Activated CD4-positive, alpha-beta T cell treated with anti-CD3 and anti-CD28 coated beads, Interleukin-2, amount 50 U/mL, for 48 hours (primary cell): ENCODE measurements around the gene PMIS2.
"Not testable (repeated sequence)": the region's sequence is repeated elsewhere in the genome, so short reads cannot be mapped to it uniquely, and the experiment has no call there.

Experiments
- DNase-seq, 2 experiments: peaks; one replicate each; pipeline ENCODE4 v3.0.0-alpha.2; 2020

Gene PMIS2

DNA sequence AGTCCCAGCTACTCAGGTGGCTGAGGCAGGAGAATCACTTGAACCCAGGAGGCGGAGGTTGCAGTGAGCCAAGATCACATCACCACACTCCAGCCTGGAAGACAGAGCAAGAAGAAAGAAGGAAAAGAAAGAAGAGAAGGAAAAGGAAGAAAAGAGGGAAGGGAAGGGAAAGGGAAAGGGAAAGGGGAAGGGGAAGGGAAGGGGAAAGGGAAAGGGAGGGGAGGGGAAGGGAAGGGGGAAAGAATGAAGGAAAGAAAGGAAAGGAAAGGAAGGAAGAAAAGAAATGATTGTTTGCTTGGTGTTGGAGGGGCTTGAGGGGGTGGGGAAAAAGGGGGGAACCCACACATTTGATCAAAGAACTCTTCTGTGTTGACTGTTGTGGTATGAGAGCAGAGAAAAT, 10.0 kb downstream of the PMIS2 start:
- no peak for DNase-seq

DNA sequence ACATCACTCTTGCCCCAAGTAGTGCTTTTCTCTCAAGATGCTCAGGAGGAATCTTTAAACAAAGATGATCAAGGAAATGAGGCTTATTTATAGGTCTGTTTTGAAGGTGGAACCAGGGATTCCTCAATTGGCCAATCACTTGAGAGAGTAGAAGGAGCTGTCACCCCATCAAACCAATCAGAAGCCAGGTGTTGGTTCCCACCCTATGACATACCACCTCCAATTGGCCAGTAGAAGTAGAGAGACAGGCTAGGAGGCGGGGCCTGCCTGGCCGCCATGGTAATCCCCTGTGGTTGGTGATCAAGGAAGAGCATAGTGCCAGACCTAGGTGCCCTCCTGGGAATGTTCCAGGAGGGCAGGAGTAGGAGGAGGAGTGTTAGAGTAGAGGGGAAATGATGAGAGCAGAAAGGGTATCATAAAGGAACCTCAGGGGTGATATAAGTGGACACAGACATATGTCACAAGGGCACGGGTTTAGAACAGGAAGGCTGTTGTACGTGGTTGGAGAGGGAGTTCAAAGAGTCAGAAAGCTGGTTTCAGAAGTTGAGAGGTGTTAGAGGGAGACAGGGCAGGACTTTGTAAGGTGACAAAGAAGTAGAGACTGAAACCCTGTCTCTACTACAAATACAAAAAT, 10.5 kb downstream of the PMIS2 start:
- peak; percentile 22 to 23 for DNase-seq

DNA sequence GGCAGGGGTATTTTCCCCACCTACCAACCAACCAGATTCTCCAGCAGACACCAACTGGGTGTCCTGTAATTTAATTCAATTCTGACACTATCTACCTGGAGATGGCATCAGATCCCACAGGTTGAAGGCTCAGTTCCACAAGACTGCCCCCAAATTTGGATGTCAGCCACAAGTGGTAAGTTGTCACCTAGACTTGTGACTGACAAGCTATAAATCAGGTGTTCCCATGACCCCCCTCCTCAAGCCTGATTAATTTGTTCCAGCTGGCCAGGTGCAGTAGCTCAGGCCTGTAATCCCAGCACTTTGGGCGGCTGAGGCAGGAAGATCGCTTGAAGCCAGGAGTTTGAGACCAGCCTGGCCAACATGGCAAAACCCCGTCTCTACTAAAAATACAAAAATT, 16.0 kb downstream of the PMIS2 start:
- DNase-seq: no peak

DNA sequence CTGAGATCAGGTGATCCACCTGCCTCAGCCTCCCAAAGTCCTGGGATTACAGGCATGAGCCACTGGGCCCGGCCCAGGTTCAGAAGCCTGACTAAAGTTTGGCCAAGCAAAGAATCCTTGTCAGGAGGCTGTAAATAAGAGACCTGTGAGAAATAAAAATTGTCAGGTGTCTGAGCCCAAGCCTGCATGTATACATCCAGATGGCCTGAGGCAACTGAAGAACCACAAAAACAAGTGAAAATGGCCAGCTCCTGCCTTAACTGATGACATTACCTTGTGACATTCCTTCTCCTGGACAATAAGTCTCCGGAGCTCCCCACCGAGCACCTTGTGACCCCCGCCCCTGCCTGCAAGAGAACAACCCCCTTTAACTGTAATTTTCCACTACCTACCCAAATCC, 18.5 kb downstream of the PMIS2 start:
- DNase-seq: not testable (repeated sequence)

DNA sequence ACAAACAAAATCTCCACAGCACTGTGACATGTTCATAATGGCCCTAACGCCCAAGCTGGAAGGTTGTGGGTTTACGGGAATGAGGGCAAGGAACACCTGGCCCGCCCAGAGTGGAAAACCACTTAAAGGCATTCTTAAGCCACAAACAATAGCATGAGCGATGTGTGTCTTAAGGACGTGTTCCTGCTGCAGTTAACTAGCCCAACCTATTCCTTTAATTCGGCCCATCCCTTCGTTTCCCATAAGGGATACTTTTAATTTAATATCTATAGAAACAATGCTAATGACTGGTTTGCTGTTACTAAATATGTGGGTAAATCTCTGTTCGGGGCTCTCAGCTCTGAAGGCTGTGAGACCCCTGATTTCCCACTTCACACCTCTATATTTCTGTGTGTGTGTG, 21.2 kb downstream of the PMIS2 start:
- DNase-seq: not testable (repeated sequence)

DNA sequence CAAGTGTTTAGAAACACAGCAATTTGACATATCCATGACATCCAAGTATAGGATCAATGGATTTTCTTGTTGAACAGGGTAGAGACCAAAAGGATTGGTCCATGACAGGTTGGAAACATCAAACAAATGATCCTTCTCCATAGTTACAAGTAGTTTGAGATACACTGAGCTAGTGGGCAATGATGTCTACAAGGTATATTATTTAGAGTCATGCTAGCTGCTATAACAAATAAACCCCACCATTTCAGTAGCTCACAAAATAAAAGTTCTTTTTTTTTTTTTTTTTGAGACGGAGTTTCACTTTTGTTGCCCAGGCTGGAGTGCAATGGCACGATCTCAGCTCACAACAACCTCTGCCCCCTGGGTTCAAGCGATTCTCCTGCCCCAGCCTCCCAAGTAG, 21.7 kb downstream of the PMIS2 start:
- no peak for DNase-seq

DNA sequence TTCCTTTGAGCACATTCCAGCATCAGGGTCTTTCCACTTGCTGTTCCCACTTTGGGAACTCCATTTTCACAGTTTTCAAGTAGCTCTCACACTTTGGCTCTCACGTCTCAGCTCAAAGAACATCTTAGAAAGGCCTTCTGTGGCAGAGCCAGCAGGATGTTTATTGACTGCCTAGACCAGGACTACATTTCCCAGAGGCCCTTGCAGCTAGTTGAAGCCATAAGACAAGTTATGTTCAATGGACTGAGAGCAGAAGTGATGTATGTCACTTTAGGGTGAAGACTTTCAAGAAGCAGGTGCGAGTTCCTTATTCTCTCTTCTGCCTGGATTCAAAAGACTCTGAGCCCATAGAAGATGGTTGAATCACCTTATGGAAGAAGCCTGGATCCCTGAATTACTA, 22.3 kb downstream of the PMIS2 start:
- no peak for DNase-seq

DNA sequence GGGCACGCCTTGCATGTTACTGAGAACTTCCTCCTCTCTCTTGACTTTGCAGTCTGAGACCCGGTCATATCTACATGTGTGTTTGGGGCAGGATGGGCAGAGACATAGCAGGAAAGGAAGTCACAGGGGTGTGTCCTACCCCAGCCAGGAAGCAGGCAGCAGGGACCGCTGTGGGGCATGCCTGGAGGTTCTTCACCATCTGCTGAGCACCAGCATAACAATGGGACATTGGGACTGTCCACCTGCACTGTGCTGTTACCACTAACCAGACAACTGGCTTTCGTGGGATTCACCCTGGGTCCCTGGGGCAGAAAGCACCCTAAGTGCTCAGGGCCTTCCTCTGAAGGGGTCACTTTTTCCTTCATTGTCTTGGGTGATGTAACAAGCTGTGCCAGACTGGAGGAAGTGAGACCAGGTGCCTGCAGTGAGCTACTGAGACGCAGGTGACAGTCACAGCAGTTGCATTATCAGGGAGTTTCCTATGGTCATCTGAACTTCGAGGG, 23.9 kb downstream of the PMIS2 start:
- DNase-seq: peak; percentile 24 to 30

DNA sequence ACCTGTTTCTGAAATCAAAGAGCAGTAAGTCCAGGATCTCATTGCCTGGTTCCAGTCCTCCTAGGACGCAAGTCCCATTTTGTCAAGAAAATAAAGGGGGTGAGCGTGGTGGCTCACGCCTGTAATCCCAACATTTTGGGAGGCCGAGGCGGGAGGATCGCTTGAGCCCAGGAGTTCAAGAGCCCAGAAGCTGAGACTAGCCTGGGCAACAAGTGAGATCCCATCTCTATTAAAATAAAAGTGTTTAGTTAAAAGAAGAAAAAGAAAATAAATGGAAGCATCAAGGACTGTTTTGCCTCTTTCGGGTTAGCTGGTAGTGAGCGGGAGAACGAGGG, 26.2 kb downstream of the PMIS2 start:
- DNase-seq: no peak

DNA sequence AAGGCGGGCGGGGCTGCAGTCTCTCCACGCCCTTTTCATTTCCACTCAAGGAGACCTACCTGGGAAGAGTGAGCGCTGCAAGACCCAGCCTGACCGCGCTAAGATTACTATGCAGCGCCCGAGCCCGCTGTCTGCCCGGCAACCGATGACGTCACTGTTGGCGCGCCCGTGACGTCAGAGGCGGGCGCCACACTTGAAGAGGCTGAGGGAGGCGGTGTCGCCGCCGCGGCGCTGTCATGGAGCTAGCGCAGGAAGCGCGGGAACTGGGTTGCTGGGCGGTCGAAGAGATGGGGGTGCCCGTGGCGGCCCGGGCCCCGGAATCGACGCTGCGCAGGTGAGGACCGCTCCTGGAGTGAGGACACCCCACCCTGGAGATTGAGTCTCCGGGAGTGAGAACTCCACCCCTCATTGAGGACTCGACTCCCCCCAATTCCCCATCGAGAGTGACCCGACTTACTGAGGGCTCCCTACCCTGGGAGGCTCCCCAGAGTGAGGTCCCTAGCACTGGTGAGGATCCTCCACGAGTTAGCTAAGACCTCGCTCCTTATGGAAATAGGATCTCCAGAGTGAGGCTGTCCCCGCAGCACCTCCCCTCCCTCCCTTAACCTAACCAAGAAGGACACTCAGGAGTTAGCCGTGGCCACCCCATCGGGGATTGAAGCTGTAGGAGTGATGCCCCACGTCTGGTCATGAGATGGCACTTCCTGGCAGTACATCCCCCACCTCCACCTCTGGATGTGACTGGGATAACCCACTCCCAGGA, 26.8 kb downstream of the PMIS2 start, which contains the start of gene HAUS5:
TSS of gene HAUS5 (plus strand) at position 177 of the 763 bp plus-strand sequence. CDS start at position 237, 60 bp downstream.
- peak; percentile 95 for DNase-seq

DNA sequence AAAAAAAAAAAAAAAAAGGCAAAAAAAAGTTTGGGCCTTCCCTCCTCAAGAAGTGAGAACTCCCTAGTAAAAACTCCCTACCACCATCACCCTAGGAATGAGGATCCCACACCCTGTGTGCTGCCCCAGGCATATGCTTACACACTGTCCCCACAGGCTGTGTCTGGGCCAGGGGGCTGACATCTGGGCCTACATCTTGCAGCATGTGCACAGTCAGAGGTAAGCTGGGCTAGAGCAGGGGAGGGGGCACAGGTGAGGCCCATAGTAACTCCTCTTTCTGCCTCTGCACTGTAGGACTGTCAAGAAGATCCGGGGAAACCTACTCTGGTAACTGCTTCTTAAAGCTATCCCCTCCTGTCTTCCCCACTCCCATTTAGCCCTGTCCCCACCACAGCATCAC, 27.6 kb downstream of the PMIS2 start:
- DNase-seq: no peak

DNA sequence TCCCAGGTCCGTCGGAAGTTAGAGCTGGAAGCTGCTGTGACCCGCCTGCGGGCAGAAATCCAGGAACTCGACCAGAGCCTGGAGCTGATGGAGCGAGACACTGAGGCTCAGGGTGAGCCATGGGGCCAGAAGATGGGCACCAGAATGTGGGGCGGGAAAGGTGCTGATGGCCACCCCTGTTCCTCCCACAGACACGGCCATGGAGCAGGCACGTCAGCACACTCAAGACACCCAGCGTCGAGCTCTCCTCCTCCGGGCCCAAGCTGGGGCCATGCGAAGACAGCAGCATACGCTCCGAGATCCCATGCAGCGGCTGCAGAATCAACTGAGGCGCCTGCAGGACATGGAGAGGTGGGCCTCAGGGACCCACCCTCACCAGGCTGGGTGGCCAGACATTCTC, 29.1 kb downstream of the PMIS2 start:
- DNase-seq: no peak

DNA sequence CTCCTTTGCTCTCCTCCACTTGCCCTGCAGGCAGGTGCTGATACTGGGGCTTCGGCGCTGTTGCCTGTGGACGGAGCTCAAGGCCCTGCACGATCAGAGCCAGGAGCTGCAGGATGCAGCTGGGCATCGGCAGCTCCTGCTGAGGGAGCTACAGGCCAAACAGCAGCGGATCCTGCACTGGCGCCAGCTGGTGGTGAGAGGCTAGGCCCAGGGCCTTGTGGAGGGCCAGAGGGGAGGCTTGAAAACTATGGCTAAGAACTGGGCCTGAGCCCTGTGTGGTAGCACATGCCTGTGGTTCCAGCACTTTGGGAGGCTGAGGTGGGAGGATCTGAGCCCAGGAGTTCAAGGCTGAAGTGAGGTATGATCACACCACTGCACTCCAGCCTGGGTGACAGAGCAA, 32.9 kb downstream of the PMIS2 start:
- DNase-seq: no peak

DNA sequence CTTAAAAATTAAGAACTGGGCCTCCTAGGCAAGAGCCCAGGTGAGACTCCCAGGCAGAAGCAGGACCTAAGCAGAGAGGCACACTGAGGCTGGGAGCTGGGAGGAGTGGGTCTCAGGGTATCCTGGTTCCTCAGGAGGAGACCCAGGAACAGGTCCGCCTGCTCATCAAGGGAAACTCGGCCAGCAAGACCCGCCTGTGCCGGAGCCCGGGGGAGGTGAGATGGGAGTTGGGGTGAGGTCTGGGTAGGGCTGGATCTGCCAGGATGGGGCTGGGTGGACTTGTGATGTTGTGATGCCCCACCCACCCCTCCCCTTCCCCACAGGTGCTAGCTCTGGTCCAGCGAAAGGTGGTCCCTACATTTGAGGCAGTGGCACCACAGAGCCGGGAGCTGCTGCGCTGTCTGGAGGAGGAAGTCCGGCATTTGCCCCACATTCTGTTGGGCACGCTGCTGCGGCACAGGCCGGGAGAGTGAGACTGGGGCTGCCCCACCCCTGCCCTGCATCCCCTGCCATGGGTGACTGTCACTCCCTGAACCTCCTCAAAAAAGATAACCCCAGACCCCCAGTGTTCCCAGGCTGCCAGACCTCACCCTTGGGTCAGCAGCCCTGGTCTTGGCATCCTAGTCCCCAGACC, 33.4 kb downstream of the PMIS2 start:
- DNase-seq: no peak

DNA sequence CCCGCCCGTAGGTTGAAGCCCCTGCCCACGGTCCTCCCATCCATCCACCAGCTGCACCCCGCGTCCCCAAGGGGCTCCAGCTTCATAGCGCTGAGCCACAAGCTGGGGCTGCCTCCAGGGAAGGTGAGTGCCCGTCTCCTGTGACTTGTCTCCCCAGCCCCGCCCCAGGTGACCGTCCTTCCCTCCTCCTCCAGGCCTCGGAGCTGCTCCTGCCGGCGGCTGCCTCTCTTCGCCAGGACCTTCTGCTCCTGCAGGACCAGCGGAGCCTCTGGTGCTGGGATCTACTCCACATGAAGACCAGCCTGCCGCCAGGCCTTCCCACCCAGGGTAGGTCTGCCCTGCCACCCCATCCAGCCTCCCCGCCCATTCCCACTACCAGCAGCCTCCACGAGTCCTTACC, 34.0 kb downstream of the PMIS2 start:
- DNase-seq: no peak

DNA sequence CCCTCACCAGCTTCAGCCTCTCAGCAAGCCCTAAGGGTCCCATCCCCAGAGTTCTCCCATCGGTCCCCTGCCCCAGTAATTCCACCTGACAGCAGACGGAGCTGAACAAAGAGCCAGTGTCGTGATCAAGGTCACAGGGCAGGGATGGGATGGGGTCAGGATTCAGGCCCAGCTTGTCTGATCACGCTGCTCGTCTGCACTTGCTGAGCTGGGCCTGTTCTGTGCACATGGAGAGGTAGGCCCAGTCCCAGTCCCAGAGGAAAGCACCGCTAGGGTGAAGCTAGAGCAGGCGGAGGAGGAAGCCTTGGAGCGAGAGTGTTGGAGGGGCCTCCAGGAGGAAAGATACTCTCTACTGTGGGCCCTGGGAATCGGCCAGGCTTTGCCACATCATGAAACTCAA, 35.7 kb downstream of the PMIS2 start:
- no peak for DNase-seq

DNA sequence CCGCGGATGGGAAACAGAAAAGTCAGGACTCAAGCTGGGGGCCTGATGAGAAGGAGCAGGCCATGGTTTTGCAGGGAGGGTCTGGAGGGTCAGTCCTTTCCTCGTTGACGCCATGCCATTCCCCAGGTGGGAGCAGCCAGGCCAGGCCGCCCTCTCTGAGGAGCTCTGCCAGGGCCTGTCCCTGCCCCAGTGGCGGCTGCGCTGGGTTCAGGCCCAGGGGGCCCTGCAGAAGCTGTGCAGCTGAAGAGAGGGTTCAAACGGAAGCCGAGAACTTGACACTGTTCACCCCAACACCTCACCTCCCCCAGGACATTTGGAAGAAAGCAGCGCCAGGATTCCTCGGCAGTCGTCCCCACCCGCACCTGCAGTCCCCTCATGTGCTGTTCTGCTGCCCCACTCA, 36.8 kb downstream of the PMIS2 start:
- no peak for DNase-seq

DNA sequence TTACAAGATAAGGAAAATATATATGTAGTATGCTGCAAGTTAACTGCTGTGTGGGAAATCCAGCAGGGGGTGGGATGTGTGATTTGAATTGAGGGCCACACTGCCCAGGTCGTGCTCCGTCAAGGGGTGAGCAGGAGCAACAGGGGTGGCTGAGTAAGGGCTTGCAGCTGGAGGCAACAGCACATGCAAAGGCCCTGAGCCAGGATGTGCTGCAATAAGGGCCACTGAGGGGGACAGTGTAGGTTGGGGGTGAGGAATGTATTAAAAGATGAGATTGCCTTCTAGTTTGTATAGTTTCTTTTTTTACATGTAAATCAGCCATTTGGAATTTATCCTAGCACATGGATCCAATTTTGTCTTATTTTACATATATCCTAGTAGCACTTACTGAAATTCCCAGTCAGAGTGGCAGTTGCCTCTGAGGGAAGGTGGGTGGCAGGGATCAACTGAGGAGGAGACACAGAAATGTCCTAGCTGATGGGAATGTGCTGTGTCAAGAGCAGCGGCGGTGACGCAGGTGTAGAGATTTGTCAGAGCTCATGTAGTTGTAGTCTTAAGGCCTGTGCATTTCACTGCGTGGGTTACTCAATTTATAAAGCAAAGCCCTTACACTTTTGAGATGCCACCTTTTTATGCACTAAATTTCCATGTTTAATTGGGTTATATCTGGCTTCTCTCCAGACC, 37.5 kb downstream of the PMIS2 start:
- DNase-seq: no peak

DNA sequence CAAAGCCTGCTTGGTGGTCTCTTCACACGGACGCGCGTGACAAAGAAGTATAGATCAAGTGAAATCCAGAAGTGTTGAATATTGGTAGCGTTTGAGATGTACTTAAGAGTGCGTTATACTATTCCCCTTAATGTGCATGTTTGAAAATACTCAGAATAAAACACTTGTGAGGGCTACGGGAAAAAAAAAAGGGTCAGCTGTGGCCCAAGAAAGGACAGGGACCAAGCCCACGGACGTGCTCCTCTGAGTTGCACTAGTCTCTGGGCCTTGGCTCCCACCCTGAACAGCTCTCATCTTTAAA, 42.2 kb downstream of the PMIS2 start:
- DNase-seq: no peak

DNA sequence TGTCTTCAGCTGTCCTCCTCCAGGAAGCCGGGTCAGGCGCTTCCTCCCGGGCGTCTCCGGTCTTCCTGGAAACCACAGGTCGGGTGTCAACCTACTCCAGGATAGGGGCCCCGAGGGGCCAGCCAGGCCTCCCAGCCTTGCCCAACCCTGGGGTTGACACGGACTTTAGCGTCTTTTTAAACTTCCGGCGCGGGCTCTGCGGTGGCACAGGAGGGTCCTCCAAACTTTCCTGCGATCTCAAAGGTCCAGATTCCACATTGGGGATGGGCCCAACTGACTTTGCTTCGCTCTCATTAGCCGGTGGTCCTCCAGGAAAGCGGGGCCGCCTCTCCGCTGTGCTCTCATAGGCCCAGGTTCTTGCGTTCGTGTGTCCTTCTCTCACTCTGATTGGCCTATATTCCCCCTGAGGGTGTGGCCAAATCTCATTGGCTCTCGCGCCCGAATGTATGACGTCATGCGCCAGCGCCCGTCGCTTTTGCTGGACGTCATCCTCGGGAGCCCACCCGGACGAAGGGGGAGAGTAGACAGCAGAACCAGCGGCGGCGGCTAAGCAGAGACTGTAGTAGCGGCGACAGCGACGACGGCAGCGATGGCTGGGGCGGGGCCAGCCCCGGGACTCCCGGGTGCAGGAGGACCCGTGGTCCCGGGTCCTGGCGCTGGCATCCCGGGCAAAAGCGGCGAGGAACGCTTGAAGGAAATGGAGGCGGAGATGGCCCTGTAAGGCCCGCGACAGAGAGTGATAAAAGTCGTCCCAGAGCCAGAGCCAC, 42.8 kb downstream of the PMIS2 start, which contains the start of gene RBM42:
TSS of gene RBM42 (plus strand) at position 472 of the 767 bp plus-strand sequence. CDS start at position 590, 118 bp downstream.
- peak; percentile 96 to 97 for DNase-seq

DNA sequence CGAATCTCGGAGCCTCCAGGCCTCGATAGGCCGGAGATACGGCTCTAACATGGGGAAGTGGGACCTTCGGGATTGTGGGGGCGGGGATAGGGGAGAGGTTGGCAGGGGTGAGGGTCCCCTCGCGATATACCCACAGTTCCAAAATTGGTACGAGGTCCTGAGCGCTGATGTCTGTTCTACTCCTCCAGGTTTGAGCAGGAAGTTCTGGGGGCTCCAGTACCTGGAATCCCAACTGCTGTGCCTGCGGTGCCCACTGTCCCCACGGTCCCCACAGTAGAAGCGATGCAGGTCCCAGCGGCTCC, 43.3 kb downstream of the PMIS2 start:
- DNase-seq: no peak

DNA sequence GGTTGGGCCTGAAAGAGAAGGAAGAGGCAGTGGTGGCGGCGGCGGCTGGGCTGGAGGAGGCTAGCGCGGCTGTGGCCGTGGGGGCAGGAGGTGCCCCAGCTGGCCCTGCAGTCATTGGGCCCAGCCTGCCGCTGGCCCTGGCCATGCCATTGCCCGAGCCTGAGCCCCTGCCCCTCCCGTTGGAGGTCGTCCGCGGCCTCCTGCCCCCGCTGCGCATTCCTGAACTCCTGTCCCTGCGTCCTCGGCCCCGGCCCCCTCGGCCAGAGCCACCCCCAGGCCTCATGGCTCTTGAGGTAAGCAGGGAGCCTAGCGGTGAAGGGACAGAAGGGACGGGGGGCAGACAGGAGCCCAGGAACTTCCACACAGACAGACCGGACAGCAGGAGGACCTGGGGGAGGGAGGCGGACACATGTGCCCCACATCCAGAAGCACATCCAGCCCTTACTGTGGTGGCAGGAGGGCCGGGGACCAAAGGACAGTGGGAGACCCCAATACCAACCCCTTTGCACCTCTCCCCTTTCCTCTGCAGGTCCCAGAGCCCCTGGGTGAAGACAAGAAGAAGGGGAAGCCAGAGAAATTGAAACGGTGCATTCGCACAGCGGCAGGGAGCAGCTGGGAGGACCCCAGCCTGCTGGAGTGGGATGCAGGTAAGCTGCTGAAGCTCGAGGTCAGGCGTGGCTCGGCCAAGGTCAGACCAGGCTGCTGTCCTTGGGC, 47.9 kb downstream of the PMIS2 start:
- DNase-seq: no peak
